HG03025 (cell line): ENCODE data around the gene FOSB.

Experiments
- ATAC-seq: cut with Tn5 transposase; IDR thresholded peaks from one replicate; pipeline ENCODE4 v1.9.1; 2021; ENCODE audit warnings: mild to moderate bottlenecking, moderate library complexity; ENCODE audit not compliant: unreplicated experiment, low FRiP score

The FOSB gene

GRCh38 chr19:45467115-45467455 lies 711 bp upstream of the FOSB start:
- no peak for ATAC-seq

DNA sequence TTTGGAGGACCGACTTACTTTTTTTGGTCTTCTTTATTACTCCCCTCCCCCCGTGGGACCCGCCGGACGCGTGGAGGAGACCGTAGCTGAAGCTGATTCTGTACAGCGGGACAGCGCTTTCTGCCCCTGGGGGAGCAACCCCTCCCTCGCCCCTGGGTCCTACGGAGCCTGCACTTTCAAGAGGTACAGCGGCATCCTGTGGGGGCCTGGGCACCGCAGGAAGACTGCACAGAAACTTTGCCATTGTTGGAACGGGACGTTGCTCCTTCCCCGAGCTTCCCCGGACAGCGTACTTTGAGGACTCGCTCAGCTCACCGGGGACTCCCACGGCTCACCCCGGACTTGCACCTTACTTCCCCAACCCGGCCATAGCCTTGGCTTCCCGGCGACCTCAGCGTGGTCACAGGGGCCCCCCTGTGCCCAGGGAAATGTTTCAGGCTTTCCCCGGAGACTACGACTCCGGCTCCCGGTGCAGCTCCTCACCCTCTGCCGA lies 409 bp downstream of the FOSB start:
- ATAC-seq, result no peak

DNA sequence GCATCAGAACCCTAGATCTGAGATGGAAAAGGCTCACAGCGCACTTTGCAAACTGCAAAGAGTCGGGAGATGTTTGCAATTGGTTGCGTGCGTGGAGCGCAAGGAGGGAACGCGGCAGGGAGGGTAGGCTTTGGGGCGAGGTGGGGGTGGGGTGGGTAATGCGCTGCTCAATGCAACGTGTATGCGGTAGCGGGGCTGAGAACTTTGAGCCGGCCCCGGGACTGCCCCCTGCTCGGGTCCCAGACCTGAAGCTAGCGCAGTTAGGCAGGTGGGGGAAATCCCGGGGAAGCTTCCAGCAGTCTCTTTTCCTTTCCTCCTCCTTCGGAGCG lies 971 bp downstream of the FOSB start:
- peak; percentile 9 for ATAC-seq

- peak; percentile 48 for ATAC-seq
Observed at GRCh38 chr19:45469132-45469944, 1.5 kb downstream of the FOSB start.

- no peak for ATAC-seq
Observed at GRCh38 chr19:45469945-45470761, 2.4 kb downstream of the FOSB start.

GRCh38 chr19:45470762-45471081 lies 2.9 kb downstream of the FOSB start:
- no peak for ATAC-seq

- no peak for ATAC-seq
Observed at GRCh38 chr19:45471111-45471930, 3.5 kb downstream of the FOSB start.

GRCh38 chr19:45471931-45472562 lies 4.3 kb downstream of the FOSB start:
- ATAC-seq, result no peak

DNA sequence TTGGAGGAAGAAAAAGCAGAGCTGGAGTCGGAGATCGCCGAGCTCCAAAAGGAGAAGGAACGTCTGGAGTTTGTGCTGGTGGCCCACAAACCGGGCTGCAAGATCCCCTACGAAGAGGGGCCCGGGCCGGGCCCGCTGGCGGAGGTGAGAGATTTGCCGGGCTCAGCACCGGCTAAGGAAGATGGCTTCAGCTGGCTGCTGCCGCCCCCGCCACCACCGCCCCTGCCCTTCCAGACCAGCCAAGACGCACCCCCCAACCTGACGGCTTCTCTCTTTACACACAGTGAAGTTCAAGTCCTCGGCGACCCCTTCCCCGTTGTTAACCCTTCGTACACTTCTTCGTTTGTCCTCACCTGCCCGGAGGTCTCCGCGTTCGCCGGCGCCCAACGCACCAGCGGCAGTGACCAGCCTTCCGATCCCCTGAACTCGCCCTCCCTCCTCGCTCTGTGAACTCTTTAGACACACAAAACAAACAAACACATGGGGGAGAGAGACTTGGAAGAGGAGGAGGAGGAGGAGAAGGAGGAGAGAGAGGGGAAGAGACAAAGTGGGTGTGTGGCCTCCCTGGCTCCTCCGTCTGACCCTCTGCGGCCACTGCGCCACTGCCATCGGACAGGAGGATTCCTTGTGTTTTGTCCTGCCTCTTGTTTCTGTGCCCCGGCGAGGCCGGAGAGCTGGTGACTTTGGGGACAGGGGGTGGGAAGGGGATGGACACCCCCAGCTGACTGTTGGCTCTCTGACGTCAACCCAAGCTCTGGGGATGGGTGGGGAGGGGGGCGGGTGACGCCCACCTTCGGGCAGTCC lies 5.0 kb downstream of the FOSB start:
- ATAC-seq, result no peak

DNA sequence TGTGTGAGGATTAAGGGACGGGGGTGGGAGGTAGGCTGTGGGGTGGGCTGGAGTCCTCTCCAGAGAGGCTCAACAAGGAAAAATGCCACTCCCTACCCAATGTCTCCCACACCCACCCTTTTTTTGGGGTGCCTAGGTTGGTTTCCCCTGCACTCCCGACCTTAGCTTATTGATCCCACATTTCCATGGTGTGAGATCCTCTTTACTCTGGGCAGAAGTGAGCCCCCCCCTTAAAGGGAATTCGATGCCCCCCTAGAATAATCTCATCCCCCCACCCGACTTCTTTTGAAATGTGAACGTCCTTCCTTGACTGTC lies 5.5 kb downstream of the FOSB start:
- ATAC-seq, result no peak

DNA sequence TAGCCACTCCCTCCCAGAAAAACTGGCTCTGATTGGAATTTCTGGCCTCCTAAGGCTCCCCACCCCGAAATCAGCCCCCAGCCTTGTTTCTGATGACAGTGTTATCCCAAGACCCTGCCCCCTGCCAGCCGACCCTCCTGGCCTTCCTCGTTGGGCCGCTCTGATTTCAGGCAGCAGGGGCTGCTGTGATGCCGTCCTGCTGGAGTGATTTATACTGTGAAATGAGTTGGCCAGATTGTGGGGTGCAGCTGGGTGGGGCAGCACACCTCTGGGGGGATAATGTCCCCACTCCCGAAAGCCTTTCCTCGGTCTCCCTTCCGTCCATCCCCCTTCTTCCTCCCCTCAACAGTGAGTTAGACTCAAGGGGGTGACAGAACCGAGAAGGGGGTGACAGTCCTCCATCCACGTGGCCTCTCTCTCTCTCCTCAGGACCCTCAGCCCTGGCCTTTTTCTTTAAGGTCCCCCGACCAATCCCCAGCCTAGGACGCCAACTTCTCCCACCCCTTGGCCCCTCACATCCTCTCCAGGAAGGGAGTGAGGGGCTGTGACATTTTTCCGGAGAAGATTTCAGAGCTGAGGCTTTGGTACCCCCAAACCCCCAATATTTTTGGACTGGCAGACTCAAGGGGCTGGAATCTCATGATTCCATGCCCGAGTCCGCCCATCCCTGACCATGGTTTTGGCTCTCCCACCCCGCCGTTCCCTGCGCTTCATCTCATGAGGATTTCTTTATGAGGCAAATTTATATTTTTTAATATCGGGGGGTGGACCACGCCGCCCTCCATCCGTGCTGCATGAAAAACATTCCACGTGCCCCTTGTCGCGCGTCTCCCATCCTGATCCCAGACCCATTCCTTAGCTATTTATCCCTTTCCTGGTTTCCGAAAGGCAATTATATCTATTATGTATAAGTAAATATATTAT lies 6.1 kb downstream of the FOSB start:
- no peak for ATAC-seq

DNA sequence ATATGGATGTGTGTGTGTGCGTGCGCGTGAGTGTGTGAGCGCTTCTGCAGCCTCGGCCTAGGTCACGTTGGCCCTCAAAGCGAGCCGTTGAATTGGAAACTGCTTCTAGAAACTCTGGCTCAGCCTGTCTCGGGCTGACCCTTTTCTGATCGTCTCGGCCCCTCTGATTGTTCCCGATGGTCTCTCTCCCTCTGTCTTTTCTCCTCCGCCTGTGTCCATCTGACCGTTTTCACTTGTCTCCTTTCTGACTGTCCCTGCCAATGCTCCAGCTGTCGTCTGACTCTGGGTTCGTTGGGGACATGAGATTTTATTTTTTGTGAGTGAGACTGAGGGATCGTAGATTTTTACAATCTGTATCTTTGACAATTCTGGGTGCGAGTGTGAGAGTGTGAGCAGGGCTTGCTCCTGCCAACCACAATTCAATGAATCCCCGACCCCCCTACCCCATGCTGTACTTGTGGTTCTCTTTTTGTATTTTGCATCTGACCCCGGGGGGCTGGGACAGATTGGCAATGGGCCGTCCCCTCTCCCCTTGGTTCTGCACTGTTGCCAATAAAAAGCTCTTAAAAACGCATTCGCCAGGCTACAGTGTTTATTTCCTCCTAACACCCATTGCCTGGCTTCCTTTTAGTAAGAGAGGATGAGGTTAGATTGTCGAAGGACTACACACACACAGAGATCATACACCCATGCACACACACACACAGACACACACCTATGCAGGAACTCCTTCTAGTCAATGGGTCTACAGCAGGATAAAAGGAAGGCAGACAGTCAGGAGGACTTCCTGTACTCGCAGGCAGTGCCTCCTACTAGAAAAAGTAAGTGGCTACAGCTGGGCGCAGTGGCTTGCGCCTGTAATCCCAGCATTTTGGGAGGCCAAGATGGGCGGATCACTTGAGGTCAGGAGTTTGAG lies 7.1 kb downstream of the FOSB start:
- no peak for ATAC-seq

DNA sequence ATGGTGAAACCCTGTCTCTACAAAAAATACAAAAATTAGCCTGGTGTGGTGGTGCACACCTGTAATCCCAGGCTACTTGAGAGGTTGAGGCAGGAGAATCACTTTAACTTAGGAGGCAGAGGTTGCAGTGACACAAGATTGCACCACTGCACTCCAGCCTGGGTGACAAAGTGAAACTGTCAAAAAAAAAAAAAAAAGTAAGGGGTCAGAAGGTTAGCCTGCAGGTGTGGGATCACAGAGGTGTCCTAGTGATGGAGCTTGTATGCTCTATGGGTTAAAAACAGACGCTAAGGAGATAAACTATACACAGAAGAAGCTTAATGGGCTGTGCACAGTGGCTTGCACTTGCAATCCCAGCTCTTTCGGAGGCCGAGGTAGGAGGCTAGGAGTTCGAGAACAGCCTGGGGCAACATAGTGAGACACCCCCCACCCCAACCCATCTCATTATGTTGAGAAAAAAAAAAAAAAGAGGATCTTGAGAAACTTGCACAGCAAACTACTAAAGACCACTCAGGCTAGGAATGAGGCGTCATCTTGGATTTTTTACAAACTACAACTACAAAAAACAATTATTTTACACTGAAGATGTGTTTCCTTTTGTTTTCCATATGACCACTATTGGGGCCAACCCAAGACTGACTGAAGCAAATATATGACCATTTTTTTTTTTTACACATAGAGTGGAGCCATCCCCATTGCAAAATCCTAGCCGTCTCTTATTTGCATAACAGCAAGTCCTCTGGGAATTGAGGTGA lies 7.9 kb downstream of the FOSB start:
- ATAC-seq, result no peak

DNA sequence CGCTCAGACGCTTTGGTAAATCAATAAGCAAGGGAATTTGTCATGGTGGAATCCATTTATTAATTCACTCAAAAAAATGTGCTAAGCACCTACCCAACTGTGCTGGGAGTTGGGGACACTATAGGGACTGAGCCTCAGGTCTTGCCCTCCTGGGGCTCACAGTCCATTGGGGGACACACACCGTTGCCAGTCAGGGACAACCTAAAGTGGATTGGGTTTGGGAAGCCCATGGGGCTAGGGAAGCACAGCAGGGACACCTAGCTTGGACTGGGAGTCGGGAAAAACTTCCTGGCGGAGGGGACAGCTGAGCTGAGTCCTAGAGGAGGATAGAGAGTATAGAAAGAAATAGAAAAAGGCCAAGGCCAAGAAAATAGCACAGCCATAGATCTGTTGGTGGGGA lies 8.5 kb downstream of the FOSB start:
- no peak for ATAC-seq

- no peak for ATAC-seq
Observed at GRCh38 chr19:45477186-45477585, 9.4 kb downstream of the FOSB start.

GRCh38 chr19:45477713-45478453 lies 10.1 kb downstream of the FOSB start:
- ATAC-seq, result no peak
